ENCODE data around the gene POC5. TPM values are rescaled to one million over a fixed set of nuclear protein-coding genes. Genes with fewer than 3 reads are reported as not detected.

POC5 gene
- total RNA-seq, 1 donor from 2014 or later: 16.0 TPM

GRCh38 chr5:75666801-75667200, 50.4 kb downstream of the POC5 start:
- TF ChIP-seq CTCF (conservative IDR thresholded peaks at IDR 0.05): no peak
- H3K36me3 Mint-ChIP-seq: peaks cover 10% of the 10 kb centered on the region
- no peaks in the 10 kb centered on the region for H3K27me3 Mint-ChIP-seq
- H3K4me3 Mint-ChIP-seq: no peak overlapping the region
- H3K27ac Mint-ChIP-seq: no peak overlapping the region
- peaks cover 20% of the 10 kb centered on the region for H3K4me1 Mint-ChIP-seq (ENCODE audit: unreplicated experiment)
- H3K9me3 Mint-ChIP-seq: no peaks in the 10 kb centered on the region
- no peak for DNase-seq (ENCODE audit: extremely low spot score, unreplicated experiment)

- H3K36me3 Mint-ChIP-seq: peaks cover 4% of the 10 kb centered on the region
- peaks cover 20% of the 10 kb centered on the region for H3K4me1 Mint-ChIP-seq (ENCODE audit: unreplicated experiment)
- H3K27me3 Mint-ChIP-seq: no peaks in the 10 kb centered on the region
- no peak for DNase-seq (ENCODE audit: extremely low spot score, unreplicated experiment)
- no peak for TF ChIP-seq CTCF (conservative IDR thresholded peaks at IDR 0.05)
- H3K4me3 Mint-ChIP-seq: no peak overlapping the region
- no peaks in the 10 kb centered on the region for H3K9me3 Mint-ChIP-seq
- no peak overlapping the region for H3K27ac Mint-ChIP-seq
These were observed 52.3 kb downstream of the POC5 start for GRCh38 chr5:75664979-75665378.

GRCh38 chr5:75663579-75664284, 53.5 kb downstream of the POC5 start:
- Mint-ChIP-seq H3K27me3 (no peaks in the 10 kb centered on the region), H3K9me3 (no peaks in the 10 kb centered on the region), H3K4me1 (ENCODE audit: unreplicated experiment) (peaks cover 8% of the 10 kb centered on the region), H3K4me3 (no peak overlapping the region), H3K27ac (peak overlapping the region; percentile 28), H3K36me3 (peaks cover 4% of the 10 kb centered on the region)
- DNase-seq (ENCODE audit: extremely low spot score, unreplicated experiment): no peak
- TF ChIP-seq CTCF (conservative IDR thresholded peaks at IDR 0.05): no peak

DNA sequence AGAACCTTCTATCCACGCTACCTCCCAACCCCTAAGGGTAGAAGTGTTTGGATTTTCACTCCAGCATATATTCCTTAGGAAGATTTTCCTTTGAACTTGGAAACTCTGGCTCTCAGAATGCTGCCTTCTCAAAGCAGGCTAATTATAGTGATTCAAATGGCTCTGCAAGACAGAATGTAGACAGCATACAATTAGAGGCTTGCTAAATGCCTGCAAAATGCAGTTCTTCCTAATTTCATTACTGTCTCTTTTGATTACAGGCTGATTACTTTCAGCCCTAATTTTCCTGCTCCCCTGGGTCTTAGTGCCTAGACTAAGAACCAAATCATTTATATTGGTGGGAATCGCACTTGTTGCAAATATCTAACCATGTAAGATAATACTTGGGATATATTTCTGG, 55.2 kb downstream of the POC5 start:
- DNase-seq (ENCODE audit: extremely low spot score, unreplicated experiment): no peak
- Mint-ChIP-seq H3K27ac (no peak overlapping the region), H3K9me3 (no peaks in the 10 kb centered on the region), H3K36me3 (peaks cover 3% of the 10 kb centered on the region), H3K27me3 (no peaks in the 10 kb centered on the region), H3K4me1 (ENCODE audit: unreplicated experiment) (peaks cover 8% of the 10 kb centered on the region), H3K4me3 (no peak overlapping the region)
- no peak for TF ChIP-seq CTCF (conservative IDR thresholded peaks at IDR 0.05)

DNA sequence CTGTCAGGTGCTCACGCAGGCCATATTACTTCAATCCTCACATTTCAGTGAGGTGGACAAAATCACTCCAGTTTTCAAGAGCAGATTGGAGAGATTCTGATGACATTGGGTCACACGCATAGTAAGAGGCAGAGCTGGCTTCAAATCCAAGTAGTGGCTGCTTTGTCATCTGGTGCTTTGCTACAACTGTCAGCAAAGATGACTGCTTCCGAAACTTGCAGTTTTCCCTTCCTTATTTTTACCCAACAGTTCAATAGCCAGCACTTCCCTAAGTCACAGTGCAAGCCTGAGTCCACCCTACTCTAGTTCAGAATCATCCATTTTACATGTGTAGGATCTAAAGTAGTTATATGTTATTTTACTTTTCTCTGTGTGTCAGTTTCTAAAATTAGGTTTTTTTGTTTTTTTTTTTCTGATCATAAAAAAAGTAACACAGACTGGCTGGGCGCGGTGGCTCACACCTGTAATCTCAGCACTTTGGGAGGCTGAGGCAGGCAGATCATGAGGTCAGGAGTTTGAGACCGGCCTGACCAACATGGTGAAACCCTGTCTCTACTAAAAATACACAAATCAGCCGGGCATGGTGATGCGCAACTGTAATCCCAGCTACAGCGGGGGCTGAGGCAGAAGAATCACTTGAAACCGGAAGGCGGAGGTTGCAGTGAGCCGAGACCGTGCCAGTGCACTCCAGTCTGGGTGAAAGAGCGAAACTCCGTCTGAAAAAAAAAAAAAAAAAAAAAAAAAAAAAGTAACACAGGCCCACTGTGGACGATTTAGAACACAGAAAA, 56.4 kb downstream of the POC5 start:
- TF ChIP-seq CTCF (conservative IDR thresholded peaks at IDR 0.05): no peak
- no peak for DNase-seq (ENCODE audit: extremely low spot score, unreplicated experiment)
- Mint-ChIP-seq H3K36me3 (no peaks in the 10 kb centered on the region), H3K9me3 (no peaks in the 10 kb centered on the region), H3K4me3 (no peak overlapping the region), H3K4me1 (ENCODE audit: unreplicated experiment) (peaks cover 19% of the 10 kb centered on the region), H3K27me3 (no peaks in the 10 kb centered on the region), H3K27ac (no peak overlapping the region)
